ENCODE measurements around the gene TIAM2.
A peak's percentile ranks its signal among the peaks of the same experiment; 100 is the strongest.
"Not testable (repeated sequence)": the region's sequence is repeated elsewhere in the genome, so short reads cannot be mapped to it uniquely, and the experiment has no call there.

The TIAM2 gene

DNA sequence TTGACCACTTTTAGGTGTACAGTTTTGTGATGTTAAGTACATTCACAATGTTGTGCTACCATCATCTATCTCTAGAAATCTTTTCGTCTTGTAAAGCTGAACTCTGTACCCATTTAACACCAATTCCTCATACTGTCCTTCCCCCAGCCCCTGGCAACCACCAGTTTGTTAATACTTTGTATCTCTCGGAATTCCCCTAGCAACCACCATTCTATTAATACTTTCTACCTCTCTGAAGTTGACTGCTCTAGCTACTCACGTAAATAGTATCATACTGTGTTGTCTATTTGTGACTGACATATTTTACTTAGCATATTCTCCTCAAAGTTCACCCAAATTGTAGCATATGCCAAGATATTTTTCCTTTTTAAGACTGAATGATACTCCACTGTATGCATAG lies 186.4 kb downstream of the TIAM2 start:
- no peak overlapping the region for H3K4me3 ChIP-seq (ENCODE audit: low read depth, low read length)
- no peak for DNase-seq (ENCODE audit: low read depth)

DNA sequence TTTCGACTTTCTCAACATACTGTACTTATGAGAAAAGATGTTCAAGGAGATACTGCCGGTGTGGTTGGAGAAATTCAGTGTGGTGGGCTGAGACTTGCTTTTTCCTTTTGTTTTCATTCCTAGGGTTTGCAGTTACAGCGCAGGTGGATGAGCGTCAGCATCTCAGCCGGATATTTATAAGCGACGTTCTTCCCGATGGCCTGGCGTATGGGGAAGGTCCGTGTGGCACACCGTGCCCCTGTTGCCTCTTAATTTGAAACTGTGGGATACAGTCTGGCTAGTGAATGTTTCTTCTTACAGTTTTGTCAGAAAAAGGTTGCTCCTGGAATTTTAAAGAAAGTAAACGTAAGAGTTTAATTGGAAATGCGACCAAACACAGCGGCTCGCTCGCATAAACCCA lies 187.0 kb downstream of the TIAM2 start:
- no peak for DNase-seq (ENCODE audit: low read depth)
- no peak overlapping the region for H3K4me3 ChIP-seq (ENCODE audit: low read depth, low read length)

DNA sequence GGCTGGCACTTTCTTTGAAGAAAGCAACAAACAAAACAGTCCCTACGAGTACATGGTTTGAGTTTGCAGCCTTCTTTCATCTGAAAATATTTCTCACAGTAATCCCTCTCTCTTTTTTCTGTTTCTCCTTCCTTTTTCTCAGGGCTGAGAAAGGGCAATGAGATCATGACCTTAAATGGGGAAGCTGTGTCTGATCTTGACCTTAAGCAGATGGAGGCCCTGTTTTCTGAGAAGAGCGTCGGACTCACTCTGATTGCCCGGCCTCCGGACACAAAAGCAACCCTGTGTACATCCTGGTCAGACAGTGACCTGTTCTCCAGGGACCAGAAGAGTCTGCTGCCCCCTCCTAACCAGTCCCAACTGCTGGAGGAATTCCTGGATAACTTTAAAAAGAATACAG lies 188.0 kb downstream of the TIAM2 start:
- H3K4me3 ChIP-seq (ENCODE audit: low read depth, low read length), result no peak overlapping the region
- DNase-seq (ENCODE audit: low read depth), result no peak

DNA sequence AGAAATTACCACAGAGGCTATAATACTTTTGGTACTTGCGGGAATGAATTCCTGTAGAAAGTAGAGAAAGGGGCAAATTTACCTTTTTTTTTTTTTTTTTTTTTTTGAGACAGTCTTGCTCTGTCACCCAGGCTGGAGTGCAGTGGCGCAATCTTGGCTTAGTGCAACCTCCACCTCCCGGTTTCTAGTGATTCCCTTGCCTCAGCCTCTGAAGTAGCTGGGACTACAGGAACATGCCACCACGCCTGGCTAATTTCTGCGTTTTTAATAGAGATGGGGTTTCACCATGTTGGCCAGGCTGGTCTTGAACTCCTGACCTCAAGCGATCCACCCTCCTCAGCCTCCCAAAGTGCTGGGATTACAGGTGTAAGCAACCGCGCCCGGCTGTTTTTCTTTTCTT lies 189.9 kb downstream of the TIAM2 start:
- not testable (repeated sequence) for H3K4me3 ChIP-seq (ENCODE audit: low read depth, low read length); DNase-seq (ENCODE audit: low read depth)

DNA sequence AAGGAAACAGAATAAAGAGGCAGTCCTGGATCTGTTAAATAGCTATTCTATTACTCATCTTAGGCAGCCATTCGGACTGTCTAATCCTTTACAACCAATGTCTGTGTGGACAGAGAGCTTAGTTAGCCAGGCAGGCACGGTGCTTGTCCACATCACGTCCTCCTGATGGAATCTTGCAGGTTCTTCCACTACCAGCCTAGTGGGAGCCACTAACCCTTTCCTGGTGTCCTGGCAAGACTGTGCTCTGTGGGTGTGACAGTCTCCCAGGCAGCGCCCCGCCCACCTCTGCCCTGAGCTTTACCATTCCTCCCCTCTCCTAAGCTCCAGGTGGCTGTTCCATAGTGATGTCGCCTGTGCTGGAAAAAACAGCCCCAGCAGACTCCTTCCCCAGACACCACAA lies 190.4 kb downstream of the TIAM2 start:
- DNase-seq (ENCODE audit: low read depth), result no peak
- H3K4me3 ChIP-seq (ENCODE audit: low read depth, low read length), result no peak overlapping the region

DNA sequence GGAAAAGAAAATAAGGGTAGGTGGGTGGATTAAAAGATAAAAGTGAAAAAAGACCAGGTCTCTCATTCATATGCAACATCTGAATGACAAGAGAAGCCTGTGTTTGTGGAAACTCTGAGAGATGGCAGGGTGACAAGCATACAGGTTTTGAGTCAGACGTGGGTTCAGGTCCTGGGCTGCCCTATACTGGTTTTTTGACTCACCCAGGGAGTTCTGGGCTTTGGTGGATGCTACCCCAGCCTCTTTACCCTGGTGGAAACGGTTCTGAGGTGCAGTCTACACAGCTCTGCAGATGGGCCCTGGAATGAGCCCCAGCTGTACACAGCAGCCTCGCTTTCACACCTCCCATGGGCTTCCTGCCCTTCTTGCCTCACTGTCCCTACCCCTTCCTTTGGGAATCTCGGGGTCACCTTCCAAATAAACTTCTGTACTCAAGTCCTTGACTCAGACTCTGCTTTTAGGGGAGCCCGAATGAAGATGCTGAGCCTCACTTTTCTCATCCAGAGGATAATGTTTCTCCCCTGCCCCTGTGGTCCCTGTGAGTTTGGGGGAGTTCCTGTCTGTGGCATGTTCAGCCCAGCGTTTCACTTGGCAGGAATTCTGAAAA lies 191.0 kb downstream of the TIAM2 start:
- no peak overlapping the region for H3K4me3 ChIP-seq (ENCODE audit: low read depth, low read length)
- no peak for DNase-seq (ENCODE audit: low read depth)

GRCh38 chr6:155187106-155187505 lies 192.0 kb downstream of the TIAM2 start:
- no peak overlapping the region for H3K4me3 ChIP-seq (ENCODE audit: low read depth, low read length)
- DNase-seq (ENCODE audit: low read depth), result no peak

DNA sequence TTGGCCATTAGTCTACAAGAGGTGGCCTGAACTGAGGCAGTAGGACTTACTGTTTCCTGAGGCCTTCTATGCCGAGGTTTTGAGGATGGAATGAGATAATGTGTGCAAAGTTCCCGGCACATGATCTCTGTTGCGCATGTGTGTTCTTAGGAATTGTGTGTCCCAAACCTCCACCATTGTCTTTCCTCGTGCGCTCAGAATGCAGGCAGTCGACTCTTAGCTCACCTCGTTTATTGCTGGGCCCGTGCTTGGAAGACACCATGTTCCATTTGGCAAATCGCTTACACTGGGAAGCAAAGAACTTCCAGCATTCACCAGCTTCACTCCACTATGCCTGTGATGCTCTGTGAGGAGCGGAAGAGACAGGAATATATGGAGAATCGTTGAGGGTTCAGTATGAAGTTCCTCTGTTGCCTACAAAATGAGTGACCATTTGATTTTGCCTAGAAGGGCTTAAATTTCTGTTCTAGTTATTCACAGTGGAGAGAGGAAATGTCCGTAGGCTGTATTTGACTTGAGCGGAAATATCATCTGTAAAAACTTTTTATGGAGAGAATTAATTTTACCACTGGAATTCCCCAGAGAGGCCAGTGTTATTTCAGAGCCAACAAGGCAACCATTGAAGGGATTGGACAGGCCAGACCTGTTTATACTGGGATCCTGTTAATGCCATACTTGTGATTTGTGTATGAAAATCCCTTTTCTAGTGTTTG lies 193.0 kb downstream of the TIAM2 start:
- H3K4me3 ChIP-seq (ENCODE audit: low read depth, low read length), result no peak overlapping the region
- DNase-seq (ENCODE audit: low read depth), result no peak

DNA sequence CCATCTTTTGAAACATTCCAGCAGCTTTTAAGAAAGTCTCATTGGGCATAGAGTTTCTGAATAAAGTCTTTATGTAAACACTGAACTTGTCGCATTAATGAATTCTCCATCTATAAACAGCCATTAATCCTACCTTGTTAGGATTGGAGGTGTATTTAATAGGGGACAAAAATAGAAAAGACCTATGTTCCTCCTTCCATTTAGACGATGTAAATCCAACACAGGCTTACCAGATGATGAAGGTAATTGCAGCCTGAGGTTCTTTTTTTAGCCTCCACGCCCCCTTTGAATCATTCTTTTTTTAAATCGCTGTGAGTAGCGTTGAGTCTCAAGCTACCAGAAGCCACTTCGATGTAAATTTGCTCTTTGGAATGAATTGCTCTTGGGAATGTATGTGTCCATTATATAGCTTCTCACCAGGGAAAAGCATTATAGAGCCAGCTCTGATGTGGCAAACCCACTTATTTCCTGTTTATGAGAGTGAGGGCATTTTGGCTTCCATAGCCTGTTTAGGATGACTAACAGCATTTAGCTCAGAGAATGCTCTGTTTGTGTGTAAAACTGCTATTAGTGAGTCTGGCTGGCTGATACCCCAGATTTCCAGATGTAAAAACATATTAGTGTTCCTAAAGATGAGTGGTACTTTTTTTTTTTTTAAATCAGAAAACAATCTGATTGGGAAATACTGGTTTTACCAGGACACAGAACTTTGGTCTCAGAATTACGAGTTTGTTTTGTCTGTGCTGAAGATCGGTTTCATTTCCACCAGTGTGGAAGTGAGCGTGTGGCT lies 193.8 kb downstream of the TIAM2 start:
- H3K4me3 ChIP-seq (ENCODE audit: low read depth, low read length), result no peak overlapping the region
- DNase-seq (ENCODE audit: low read depth), result peak; percentile 97

DNA sequence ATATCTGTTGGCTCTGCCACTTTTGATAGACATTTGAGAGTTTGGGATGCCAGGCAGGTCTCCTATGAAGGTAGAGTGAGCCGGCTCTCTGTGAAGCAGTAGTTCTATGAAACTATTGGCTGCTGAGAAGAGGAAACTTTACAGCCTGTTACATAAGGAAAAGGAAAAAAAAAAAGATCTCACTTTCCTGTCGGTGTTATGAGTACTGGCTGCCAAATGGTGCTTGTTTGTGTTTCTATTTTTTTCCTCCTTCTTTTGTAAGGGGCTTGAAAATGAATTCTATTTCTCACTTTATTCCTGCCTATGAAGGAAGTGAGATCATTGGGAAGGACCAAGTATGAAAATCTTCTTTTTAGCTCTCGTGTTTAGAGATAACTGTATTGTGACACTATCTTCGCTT lies 195.6 kb downstream of the TIAM2 start:
- H3K4me3 ChIP-seq (ENCODE audit: low read depth, low read length), result no peak overlapping the region
- DNase-seq (ENCODE audit: low read depth), result no peak

GRCh38 chr6:155193526-155193925 lies 198.4 kb downstream of the TIAM2 start:
- no peak for DNase-seq (ENCODE audit: low read depth)
- H3K4me3 ChIP-seq (ENCODE audit: low read depth, low read length), result no peak overlapping the region

- H3K4me3 ChIP-seq (ENCODE audit: low read depth, low read length), result no peak overlapping the region
- no peak for DNase-seq (ENCODE audit: low read depth)
Measured at GRCh38 chr6:155194399-155194798, 199.3 kb downstream of the TIAM2 start.

GRCh38 chr6:155195903-155196302 lies 200.8 kb downstream of the TIAM2 start:
- no peak overlapping the region for H3K4me3 ChIP-seq (ENCODE audit: low read depth, low read length)
- no peak for DNase-seq (ENCODE audit: low read depth)

DNA sequence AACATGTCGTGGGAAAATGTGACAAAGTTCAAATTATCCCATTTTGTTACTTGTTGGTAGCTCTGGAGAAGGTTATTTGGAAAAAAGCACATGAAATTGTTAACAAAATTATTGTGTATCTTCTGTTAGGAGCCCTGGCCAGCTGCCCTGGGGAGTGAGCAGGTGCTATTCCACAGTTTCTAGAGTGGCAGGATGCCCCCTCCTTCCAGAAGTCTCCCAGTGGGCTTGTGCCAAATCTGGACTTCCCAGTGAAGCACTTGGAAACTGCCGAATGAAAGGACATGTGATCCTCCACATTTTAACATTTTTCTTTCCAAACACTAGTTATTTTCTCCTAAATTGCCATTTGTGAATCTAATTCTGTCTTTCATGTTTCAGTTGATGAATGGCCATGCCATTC lies 201.8 kb downstream of the TIAM2 start:
- H3K4me3 ChIP-seq (ENCODE audit: low read depth, low read length), result no peak overlapping the region
- no peak for DNase-seq (ENCODE audit: low read depth)

GRCh38 chr6:155197932-155198331 lies 202.8 kb downstream of the TIAM2 start:
- no peak for DNase-seq (ENCODE audit: low read depth)
- H3K4me3 ChIP-seq (ENCODE audit: low read depth, low read length), result no peak overlapping the region

- no peak overlapping the region for H3K4me3 ChIP-seq (ENCODE audit: low read depth, low read length)
- DNase-seq (ENCODE audit: low read depth), result no peak
Measured at GRCh38 chr6:155200012-155200411, 204.9 kb downstream of the TIAM2 start.

DNA sequence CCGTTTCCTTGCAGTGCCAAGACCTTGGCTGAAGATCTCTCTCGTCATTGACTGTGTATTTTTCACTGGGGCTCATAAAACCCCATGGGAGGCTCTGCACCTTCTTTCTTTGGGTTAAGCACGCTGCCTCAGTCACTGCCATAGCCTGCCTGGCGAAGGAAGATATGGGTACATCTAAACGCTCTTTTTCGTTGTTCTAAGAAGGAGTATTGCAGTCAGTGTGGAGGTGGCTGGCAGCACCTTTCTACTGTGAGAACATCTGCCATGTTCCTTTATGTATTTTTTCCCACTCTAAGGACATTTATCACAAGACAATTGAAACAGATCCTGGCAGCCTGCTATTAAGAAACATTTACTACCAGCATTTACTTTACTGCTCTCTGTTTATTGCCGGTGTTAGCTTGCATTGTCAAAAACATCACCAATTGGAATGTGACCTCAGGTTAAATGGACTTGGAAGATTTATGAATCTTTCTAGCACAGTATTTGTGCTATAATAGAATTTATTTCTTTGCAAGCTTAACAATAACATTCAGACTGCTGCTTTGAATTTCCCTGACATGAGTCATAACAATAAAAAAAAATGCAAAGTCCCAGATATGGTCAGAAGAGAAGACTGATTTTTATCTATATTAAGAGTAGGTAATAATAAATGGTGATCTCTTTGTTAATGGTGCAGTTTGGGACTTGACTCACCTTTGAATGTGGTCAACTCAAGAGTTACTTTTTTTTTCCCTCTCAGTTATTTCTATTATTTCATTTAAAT lies 206.5 kb downstream of the TIAM2 start:
- H3K4me3 ChIP-seq (ENCODE audit: low read depth, low read length), result no peak overlapping the region
- DNase-seq (ENCODE audit: low read depth), result peak; percentile 73

GRCh38 chr6:155207223-155207622 lies 212.1 kb downstream of the TIAM2 start:
- no peak for DNase-seq (ENCODE audit: low read depth)
- H3K4me3 ChIP-seq (ENCODE audit: low read depth, low read length), result no peak overlapping the region

DNA sequence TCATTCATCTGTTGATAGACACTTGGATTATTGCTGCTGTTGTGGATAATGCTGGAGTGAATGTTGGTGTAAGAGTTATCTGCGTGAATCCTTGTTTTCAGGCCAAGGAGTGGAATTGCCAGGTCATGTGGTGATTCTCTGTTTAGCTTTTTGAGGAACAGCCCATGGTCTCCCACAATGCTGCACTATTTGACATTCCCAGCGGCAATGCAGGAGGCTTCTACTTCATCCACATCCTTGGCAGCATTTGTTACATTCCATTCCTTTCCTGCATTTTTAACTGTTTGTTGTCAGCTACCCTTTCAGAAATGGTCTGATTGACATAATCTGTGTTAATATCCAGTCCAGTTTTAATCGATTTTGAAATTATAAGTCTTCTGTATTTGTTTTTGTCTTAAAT lies 217.0 kb downstream of the TIAM2 start:
- H3K4me3 ChIP-seq (ENCODE audit: low read depth, low read length), result no peak overlapping the region
- no peak for DNase-seq (ENCODE audit: low read depth)

Measured in skeletal muscle cell (primary cell).